Osteocyte (in vitro differentiated cells): ENCODE measurements around the gene TMEM232. TPM values are rescaled to one million over a fixed set of nuclear protein-coding genes. Genes with fewer than 3 reads are reported as not detected.

ENCODE experiments used
- DNase-seq: peaks from one replicate; pipeline ENCODE4 v3.0.0; 2021; ENCODE audit warnings: mixed read lengths; ENCODE audit not compliant: unreplicated experiment; ENCODE audit errors: extremely low spot score
- H3K27ac Mint-ChIP-seq: one replicate; pipeline ENCODE4 v1.8.0; 2021; ENCODE audit warnings: mild to moderate bottlenecking, mixed read lengths; ENCODE audit not compliant: unreplicated experiment
- H3K27me3 Mint-ChIP-seq: one replicate; pipeline ENCODE4 v1.8.0; 2021; ENCODE audit warnings: mixed read lengths; ENCODE audit not compliant: unreplicated experiment
- H3K36me3 Mint-ChIP-seq: one replicate; pipeline ENCODE4 v1.8.0; 2021; ENCODE audit warnings: mixed read lengths; ENCODE audit not compliant: unreplicated experiment
- H3K4me1 Mint-ChIP-seq: one replicate; pipeline ENCODE4 v1.8.0; 2021; ENCODE audit warnings: mixed read lengths; ENCODE audit not compliant: unreplicated experiment
- H3K4me3 Mint-ChIP-seq: one replicate; pipeline ENCODE4 v1.8.0; 2021; ENCODE audit warnings: mild to moderate bottlenecking, moderate library complexity, mixed read lengths; ENCODE audit not compliant: unreplicated experiment
- H3K9me3 Mint-ChIP-seq: one replicate; pipeline ENCODE4 v1.8.0; 2021; ENCODE audit warnings: mixed read lengths; ENCODE audit not compliant: unreplicated experiment
- total RNA-seq: library from RNA; stranded (reverse); gene quantifications from 2 replicates; pipeline ENCODE4 v1.2.1, GENCODE V29; 2021
- TF ChIP-seq, protein P1 (sequence below): fragments of 200-600 bp; sonication (generic); IDR thresholded peaks from 2 replicates; pipeline ENCODE4 v1.5.0; 2021; ENCODE audit warnings: antibody characterized with exemption, mild to moderate bottlenecking, moderate library complexity

Gene TMEM232
- total RNA-seq, 1 donor from 2014 or later = 3.5 TPM

DNA sequence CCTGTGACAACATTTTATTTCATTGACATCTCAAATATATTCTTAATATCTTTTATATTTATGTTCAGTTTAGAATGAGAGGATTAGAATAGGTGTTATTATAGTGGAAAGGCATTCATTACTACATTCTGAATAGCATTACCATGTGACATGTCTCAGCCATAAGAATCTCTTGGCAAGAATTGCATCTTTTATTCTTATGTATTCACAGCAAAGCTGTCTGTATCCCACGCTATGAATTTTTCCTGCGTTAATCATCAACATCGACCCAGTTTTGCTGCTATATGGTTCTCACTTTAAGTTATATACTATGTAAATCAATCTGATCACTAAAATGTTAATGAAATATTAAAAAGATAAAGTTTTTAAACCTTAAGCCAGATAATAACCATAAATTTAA is 248.6 kb downstream of the TMEM232 start:
- Mint-ChIP-seq H3K36me3 (peaks cover 1% of the 10 kb centered on the region), H3K9me3 (peaks cover 3% of the 10 kb centered on the region), H3K27ac (peak overlapping the region; percentile 76), H3K4me3 (no peak overlapping the region), H3K27me3 (no peaks in the 10 kb centered on the region), H3K4me1 (peaks cover 33% of the 10 kb centered on the region)
- DNase-seq = no peak
- TF ChIP-seq, protein P1, sequence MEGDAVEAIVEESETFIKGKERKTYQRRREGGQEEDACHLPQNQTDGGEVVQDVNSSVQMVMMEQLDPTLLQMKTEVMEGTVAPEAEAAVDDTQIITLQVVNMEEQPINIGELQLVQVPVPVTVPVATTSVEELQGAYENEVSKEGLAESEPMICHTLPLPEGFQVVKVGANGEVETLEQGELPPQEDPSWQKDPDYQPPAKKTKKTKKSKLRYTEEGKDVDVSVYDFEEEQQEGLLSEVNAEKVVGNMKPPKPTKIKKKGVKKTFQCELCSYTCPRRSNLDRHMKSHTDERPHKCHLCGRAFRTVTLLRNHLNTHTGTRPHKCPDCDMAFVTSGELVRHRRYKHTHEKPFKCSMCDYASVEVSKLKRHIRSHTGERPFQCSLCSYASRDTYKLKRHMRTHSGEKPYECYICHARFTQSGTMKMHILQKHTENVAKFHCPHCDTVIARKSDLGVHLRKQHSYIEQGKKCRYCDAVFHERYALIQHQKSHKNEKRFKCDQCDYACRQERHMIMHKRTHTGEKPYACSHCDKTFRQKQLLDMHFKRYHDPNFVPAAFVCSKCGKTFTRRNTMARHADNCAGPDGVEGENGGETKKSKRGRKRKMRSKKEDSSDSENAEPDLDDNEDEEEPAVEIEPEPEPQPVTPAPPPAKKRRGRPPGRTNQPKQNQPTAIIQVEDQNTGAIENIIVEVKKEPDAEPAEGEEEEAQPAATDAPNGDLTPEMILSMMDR = no peak

DNA sequence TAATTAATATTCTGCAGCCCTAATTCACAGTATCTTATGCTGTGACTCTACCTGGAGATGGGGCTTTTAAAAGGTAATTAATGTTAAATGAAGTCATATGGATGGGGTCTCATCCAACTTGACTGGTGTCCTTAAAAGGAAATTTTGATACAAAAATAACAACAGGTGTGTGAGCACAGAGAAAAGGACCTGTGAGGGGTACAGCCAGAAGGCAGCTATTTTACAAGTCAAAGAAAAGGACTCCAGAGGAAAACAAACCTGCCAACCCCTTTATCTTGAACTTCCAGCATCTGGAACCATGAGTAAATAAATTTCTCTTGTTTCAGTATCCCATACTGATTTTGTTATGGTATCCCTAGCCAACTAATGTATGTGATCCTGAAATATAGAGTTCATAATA is 250.3 kb downstream of the TMEM232 start:
- DNase-seq = no peak
- H3K27me3 Mint-ChIP-seq = no peaks in the 10 kb centered on the region
- H3K9me3 Mint-ChIP-seq = peaks cover 14% of the 10 kb centered on the region
- H3K27ac Mint-ChIP-seq = no peak overlapping the region
- no peak overlapping the region for H3K4me3 Mint-ChIP-seq
- peaks cover 6% of the 10 kb centered on the region for H3K36me3 Mint-ChIP-seq
- TF ChIP-seq, protein P1 = no peak
- peaks cover 33% of the 10 kb centered on the region for H3K4me1 Mint-ChIP-seq

DNA sequence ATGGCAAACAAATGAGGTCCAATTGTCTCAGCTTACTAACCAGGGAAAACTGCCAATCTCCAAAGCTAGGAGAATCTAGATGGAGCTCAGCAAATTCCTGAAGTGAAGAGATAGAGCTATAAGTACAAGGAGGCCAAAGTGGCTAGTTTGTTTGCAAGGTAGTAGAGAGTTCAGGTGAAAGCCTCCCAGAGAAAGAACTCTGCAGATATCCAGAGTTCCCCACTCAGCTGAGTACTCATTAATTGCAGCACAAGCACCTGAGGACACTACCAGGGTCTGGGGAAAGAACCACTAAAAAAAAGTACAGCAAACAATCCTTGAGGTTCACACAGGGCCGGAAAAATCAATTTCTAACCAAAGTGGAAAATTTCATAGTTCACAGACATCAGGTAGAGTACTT is 250.9 kb downstream of the TMEM232 start:
- H3K4me3 Mint-ChIP-seq = no peak overlapping the region
- H3K4me1 Mint-ChIP-seq = peaks cover 33% of the 10 kb centered on the region
- no peaks in the 10 kb centered on the region for H3K27me3 Mint-ChIP-seq
- peaks cover 13% of the 10 kb centered on the region for H3K36me3 Mint-ChIP-seq
- no peak overlapping the region for H3K27ac Mint-ChIP-seq
- H3K9me3 Mint-ChIP-seq = peaks cover 21% of the 10 kb centered on the region
- DNase-seq = no peak
- TF ChIP-seq, protein P1 = no peak

DNA sequence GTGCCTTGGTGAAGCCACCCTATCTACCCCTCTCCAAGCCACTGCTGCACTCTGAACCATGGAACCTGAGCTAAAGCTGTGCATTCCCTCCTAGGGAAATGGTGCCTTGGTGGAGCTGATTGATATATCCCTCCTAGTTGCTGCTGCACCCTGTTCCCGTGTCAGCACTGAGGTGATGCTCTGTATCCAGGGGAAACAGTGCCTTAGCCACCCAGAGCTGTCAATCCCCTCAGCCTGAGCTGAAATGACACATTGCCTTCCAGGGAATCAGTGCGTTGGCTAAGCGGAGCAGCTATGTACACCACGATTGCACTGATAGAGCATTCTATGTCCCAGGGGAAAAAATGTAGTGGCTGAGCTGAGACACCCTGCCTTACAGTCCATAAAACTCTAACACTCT is 257.0 kb downstream of the TMEM232 start:
- H3K4me3 Mint-ChIP-seq = no peak overlapping the region
- DNase-seq = no peak
- H3K36me3 Mint-ChIP-seq = peaks cover 14% of the 10 kb centered on the region
- no peak overlapping the region for H3K27ac Mint-ChIP-seq
- TF ChIP-seq, protein P1 = no peak
- H3K4me1 Mint-ChIP-seq = peaks cover 2% of the 10 kb centered on the region
- H3K27me3 Mint-ChIP-seq = no peaks in the 10 kb centered on the region
- peaks cover 22% of the 10 kb centered on the region for H3K9me3 Mint-ChIP-seq

DNA sequence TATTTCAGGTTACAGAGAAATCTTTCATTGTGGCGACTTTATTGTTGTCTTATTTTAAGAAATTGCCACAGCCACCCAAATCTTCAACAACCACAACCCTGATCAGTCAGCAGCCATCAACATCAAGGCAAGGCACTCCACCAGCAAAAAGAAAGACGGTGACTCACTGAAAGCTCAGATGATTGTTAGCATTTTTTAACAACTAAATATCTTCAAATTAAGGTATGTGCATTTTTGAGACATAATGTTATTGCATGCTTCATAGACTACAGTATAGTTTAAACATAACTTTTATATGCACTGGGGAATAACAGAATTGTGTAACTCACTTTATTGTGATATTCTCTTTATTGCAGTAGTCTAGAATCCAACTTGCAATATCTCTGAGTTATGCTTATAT is 263.4 kb downstream of the TMEM232 start:
- Mint-ChIP-seq H3K4me1 (peaks cover 8% of the 10 kb centered on the region), H3K36me3 (no peaks in the 10 kb centered on the region), H3K9me3 (peaks cover 7% of the 10 kb centered on the region), H3K4me3 (no peak overlapping the region), H3K27ac (no peak overlapping the region), H3K27me3 (no peaks in the 10 kb centered on the region)
- TF ChIP-seq, protein P1 = no peak
- DNase-seq = no peak
